Spinal cord (tissue), 10 donors: Measurements from ENCODE around the gene TMTC2. TPM values are rescaled to one million over a fixed set of nuclear protein-coding genes. Genes with fewer than 3 reads are reported as not detected.
A peak's percentile ranks its signal among the peaks of the same experiment; 100 is the strongest.

Source experiments
- DNase-seq, 6 donors: peaks; one replicate each; pipeline versions ENCODE4 v3.0.0 to v3.0.0-alpha.2; 2013 to 2015; ENCODE audit warnings: low spot score in 6 of 6, low read depth in 4 of 6
- H3K27ac ChIP-seq: one replicate; pipeline ENCODE4 v1.5.1; 2013; ENCODE audit warnings: low read depth, low read length, control low read depth
- H3K27me3 ChIP-seq: one replicate; pipeline ENCODE4 v1.6.1; 2013; ENCODE audit warnings: low read length; ENCODE audit not compliant: control insufficient read depth, insufficient read depth
- H3K36me3 ChIP-seq: one replicate; pipeline ENCODE4 v1.6.1; 2013; ENCODE audit warnings: low read length; ENCODE audit not compliant: control insufficient read depth, insufficient read depth
- H3K4me1 ChIP-seq: one replicate; pipeline ENCODE4 v1.6.1; 2013; ENCODE audit warnings: low read length; ENCODE audit not compliant: control insufficient read depth, insufficient read depth
- H3K4me3 ChIP-seq: one replicate; pipeline ENCODE4 v1.5.1; 2013; ENCODE audit warnings: low read depth, low read length, control low read depth
- H3K9me3 ChIP-seq: one replicate; pipeline ENCODE4 v1.6.1; 2013; ENCODE audit warnings: low read length; ENCODE audit not compliant: control insufficient read depth, insufficient read depth
- WGBS: methylation state at CpG from one replicate; pipeline ENCODE4 v1.1.5; 2013; ENCODE audit warnings: missing lambda C conversion rate; ENCODE audit not compliant: insufficient coverage; 5-methylcytosine and 5-hydroxymethylcytosine counted together
- polyA plus RNA-seq, 2 donors: library from polyadenylated mRNA; unstranded; fragments of 120-200 nt; gene quantifications; one replicate each; pipeline ENCODE4 v1.2.1, GENCODE V29; 2013; ENCODE audit not compliant: insufficient read length in 2 of 2
- total RNA-seq, 2 donors: library from RNA; depleted of rRNA in 1 of 2; stranded (reverse); fragments of 120-200 nt in 1 of 2; fragments of >200 nt in 1 of 2; gene quantifications; one replicate each; pipeline versions ENCODE4 v1.2.3 to v1.2.4, GENCODE V29; 2013 to 2014
- donor health status: healthy.

TMTC2 gene
- total and polyA plus RNA-seq, 4 donors, result 21.1 to 37.1 (median 27.7) TPM

DNA sequence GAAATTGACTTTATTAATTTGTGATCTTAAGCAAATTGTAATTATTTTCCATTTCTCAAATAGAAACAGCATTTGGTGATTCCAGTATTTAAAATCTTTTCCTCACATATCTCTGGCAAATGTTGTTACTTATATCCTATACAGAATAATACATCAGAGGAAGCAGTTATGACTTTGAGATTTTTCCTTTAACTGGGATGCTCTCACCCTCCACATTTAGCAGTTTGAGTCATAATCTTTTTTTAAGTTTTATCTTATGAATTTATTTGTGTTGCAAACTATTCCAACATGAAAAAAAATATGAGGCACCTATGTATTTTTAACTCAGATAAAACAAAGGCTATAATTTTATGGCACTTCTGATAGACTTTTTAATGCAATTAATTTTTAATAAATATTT, 311.8 kb downstream of the TMTC2 start:
- Histone ChIP-seq H3K4me3 (no peak overlapping the region), H3K27me3 (no peaks in the 10 kb centered on the region), H3K9me3 (no peaks in the 10 kb centered on the region), H3K27ac (no peak overlapping the region), H3K36me3 (peaks cover 10% of the 10 kb centered on the region), H3K4me1 (no peaks in the 10 kb centered on the region)
- DNase-seq, result no peak

GRCh38 chr12:83003026-83003425, 316.3 kb downstream of the TMTC2 start:
- peaks cover 11% of the 10 kb centered on the region for H3K36me3 ChIP-seq
- no peaks in the 10 kb centered on the region for H3K27me3 ChIP-seq
- H3K4me1 ChIP-seq, result no peaks in the 10 kb centered on the region
- H3K27ac ChIP-seq, result no peak overlapping the region
- H3K9me3 ChIP-seq, result peaks cover 3% of the 10 kb centered on the region
- WGBS, result no CpG with 5 or more reads among the region's 2 CpGs
- no peak for DNase-seq
- no peak overlapping the region for H3K4me3 ChIP-seq

DNA sequence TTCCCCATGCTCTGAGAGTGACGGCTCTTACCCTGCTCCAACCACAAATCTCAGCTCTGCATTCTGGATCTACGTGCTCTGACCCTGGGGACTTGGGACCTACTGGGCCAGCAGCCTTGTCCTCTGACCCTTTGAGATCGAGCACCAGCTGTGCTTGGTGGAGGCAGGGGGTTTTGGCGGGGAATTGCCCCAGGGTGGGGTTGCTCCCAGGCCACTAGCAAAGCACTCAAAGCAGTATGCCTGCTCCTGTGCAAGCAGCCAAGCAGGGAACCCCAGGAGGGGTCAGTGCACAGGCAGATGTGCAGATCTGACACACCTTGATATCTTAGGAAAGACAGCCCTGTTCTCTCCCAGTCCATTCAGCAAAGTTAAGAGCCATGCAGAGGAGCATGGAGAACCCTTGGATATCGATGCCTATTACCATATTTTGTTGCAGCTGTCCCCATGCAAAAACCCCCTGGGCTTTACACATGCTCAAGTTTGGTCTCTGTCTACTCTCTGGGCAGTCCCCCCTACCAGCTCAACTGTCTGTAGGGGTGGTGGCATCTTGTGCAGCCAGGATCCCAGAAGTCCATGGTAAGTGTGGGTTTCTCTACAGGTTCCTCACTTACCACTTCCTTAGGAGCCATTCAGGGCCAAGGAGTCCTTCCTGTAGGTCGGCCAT, 319.0 kb downstream of the TMTC2 start:
- H3K4me3 ChIP-seq, result no peak overlapping the region
- H3K36me3 ChIP-seq, result peaks cover 6% of the 10 kb centered on the region
- no peak overlapping the region for H3K27ac ChIP-seq
- no peaks in the 10 kb centered on the region for H3K4me1 ChIP-seq
- peaks cover 3% of the 10 kb centered on the region for H3K9me3 ChIP-seq
- DNase-seq, result no peak
- WGBS, result 99% methylated on average over 6 of the region's 6 CpGs
- H3K27me3 ChIP-seq, result no peaks in the 10 kb centered on the region

DNA sequence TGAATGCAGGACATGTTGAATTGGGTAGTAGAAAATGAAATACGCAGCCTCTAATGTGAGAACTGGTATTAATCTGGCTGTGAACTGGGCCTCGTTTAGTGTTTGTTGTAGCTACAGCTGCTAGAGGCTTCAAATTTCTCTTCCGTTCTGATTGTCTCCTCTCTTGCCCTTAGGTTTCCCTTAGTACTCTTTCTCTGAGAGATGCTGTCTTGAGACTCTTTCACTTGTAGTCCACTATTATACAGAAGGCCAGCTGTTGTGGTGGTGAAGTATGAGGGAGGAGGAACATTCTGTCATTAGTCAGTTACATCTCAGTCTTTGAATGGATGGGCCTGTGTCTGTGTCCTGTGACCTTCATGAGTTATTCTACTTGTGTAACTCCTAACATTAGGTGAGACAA, 322.0 kb downstream of the TMTC2 start:
- no peaks in the 10 kb centered on the region for H3K4me1 ChIP-seq
- H3K9me3 ChIP-seq, result peaks cover 3% of the 10 kb centered on the region
- WGBS, result 0% methylated on average over 1 of the region's 3 CpGs
- H3K27me3 ChIP-seq, result no peaks in the 10 kb centered on the region
- no peak overlapping the region for H3K27ac ChIP-seq
- no peak overlapping the region for H3K4me3 ChIP-seq
- DNase-seq, result no peak
- peaks cover 6% of the 10 kb centered on the region for H3K36me3 ChIP-seq

- no peak for DNase-seq
- Histone ChIP-seq H3K27ac (no peak overlapping the region), H3K4me3 (no peak overlapping the region), H3K27me3 (no peaks in the 10 kb centered on the region), H3K36me3 (peaks cover 6% of the 10 kb centered on the region), H3K4me1 (no peaks in the 10 kb centered on the region), H3K9me3 (peaks cover 3% of the 10 kb centered on the region)
- WGBS, result 0% methylated on average over 1 of the region's 4 CpGs
Measured at GRCh38 chr12:83010169-83010804, 323.6 kb downstream of the TMTC2 start.

DNA sequence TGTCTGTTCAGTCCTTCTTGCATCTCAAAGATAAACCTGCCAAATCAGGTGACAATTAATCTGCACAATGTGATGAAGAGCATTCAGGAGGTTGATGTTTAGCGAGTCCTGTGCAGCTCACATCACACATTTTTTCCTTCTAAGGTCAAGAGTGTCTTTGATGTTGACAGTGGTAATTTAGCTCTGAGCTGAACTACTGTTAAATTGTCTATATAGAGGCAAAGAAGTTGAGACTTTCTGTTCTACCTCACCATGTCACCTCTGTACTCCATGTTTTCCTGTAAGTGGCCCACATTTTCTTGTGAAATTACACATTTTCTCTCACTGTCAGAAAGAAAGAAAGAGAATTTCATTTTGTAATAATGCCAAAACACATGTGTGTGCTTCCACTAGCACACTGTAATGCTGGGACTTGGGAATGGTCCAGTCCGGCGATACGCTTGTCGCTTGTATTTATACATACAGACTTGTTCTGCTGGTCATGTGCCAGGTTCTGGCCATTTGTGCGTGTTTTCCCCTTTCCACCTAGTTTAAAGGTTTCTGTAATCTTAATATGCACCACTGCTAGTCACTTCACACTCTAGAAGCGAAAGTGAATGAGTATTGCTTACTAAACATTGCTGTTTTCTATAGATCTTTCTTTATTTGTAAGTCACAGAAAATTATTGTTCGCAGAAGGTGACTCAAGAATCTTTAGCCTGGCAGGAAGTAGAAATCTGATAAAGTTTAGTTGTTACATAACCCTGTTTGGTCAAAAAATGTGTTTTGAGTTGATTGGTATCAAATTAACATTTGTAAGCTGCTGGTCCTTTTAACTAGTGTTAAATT, 328.9 kb downstream of the TMTC2 start:
- H3K27ac ChIP-seq, result peak overlapping the region; percentile 17
- H3K9me3 ChIP-seq, result no peaks in the 10 kb centered on the region
- no peak overlapping the region for H3K4me3 ChIP-seq
- peak in 1 of 6 donors; percentile 32 for DNase-seq
- WGBS, result 51% methylated on average over 5 of the region's 8 CpGs
- H3K27me3 ChIP-seq, result no peaks in the 10 kb centered on the region
- no peaks in the 10 kb centered on the region for H3K36me3 ChIP-seq
- H3K4me1 ChIP-seq, result no peaks in the 10 kb centered on the region

- Histone ChIP-seq H3K27me3 (no peaks in the 10 kb centered on the region), H3K4me3 (no peak overlapping the region), H3K4me1 (no peaks in the 10 kb centered on the region), H3K36me3 (no peaks in the 10 kb centered on the region), H3K9me3 (no peaks in the 10 kb centered on the region), H3K27ac (peak overlapping the region; percentile 52)
- peak in 2 of 6 donors; percentile 29 to 49 for DNase-seq
- no CpG with 5 or more reads among the region's 1 CpG for WGBS
Measured at GRCh38 chr12:83016218-83016835, 329.6 kb downstream of the TMTC2 start.

DNA sequence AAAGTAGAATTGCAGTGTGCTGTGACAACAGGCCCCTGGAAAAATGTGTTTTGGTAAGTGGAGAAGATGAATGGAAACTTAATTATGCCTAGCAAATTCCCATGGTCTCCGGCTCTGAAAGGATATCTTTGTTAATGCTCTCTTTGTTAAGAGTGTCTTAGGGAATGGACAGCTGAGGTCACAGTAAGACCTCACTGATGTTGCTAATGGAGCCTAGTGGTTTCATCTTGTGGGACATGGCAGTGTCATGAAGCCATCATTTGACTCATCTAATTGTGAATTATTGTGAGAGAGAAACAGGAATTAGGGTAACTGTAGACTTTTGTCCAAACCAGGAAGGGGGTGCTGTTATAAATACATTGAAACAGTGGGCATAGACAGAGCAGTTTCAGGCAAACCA, 330.3 kb downstream of the TMTC2 start:
- Histone ChIP-seq H3K9me3 (no peaks in the 10 kb centered on the region), H3K36me3 (no peaks in the 10 kb centered on the region), H3K27ac (no peak overlapping the region), H3K27me3 (no peaks in the 10 kb centered on the region), H3K4me3 (no peak overlapping the region), H3K4me1 (no peaks in the 10 kb centered on the region)
- WGBS, result 0% methylated on average over 1 of the region's 1 CpG
- peak in 1 of 6 donors; percentile 21 for DNase-seq

- no peak overlapping the region for H3K27ac ChIP-seq
- no peaks in the 10 kb centered on the region for H3K9me3 ChIP-seq
- H3K4me3 ChIP-seq, result no peak overlapping the region
- H3K27me3 ChIP-seq, result no peaks in the 10 kb centered on the region
- WGBS, result 78% methylated on average over 1 of the region's 4 CpGs
- peak in 2 of 6 donors; percentile 17 to 56 for DNase-seq
- H3K36me3 ChIP-seq, result no peaks in the 10 kb centered on the region
- H3K4me1 ChIP-seq, result no peaks in the 10 kb centered on the region
Measured at GRCh38 chr12:83018088-83018487, 331.4 kb downstream of the TMTC2 start.
